A673 (cell line): Measurements from ENCODE around the gene CLDN14. TPM values are rescaled to one million over a fixed set of nuclear protein-coding genes. Genes with fewer than 3 reads are reported as not detected.
A peak's percentile ranks its signal among the peaks of the same experiment; 100 is the strongest.

Experiments used
- BruUV-seq: library from RNA; stranded (reverse); fragments of 400-500 nt; replicated peaks from 2 replicates; lab custom pipeline; 2021; lab: Mats Ljungman, UMichigan
- CTCF ChIA-PET: fragments of 300-600 bp; sonication (Branson Sonifier 250); formaldehyde crosslinking; loops from one replicate; lab custom pipeline; 2022; ENCODE audit warnings: antibody characterized with exemption; lab: Charles Lee
- POLR2A ChIA-PET: fragments of 300-600 bp; sonication (Branson Sonifier 250); formaldehyde crosslinking; loops from one replicate; lab custom pipeline; 2022; ENCODE audit warnings: antibody characterized with exemption; ENCODE audit not compliant: low non-redundant PET; lab: Charles Lee
- DNase-seq: peaks from one replicate; pipeline ENCODE4 v3.0.0-alpha.2; 2015; ENCODE audit warnings: low spot score
- H3K27ac ChIP-seq: fragments of 200-600 bp; sonication (generic); 2 replicates; pipeline ENCODE4 v1.5.1; 2016; ENCODE audit warnings: mixed run types, low read depth, mild to moderate bottlenecking, mixed read lengths, antibody characterized with exemption, low read length; ENCODE audit not compliant: poor library complexity, severe bottlenecking
- H3K27me3 ChIP-seq: fragments of 200-600 bp; sonication (generic); replicated peaks from 2 replicates; pipeline ENCODE4 v1.6.1; 2017; ENCODE audit warnings: mixed run types, low read depth, mild to moderate bottlenecking, mixed read lengths, antibody characterized with exemption, low read length; ENCODE audit not compliant: insufficient read depth, poor library complexity
- H3K36me3 ChIP-seq: fragments of 200-600 bp; sonication (generic); 2 replicates; pipeline ENCODE4 v1.6.1; 2016; ENCODE audit warnings: mixed run types, mild to moderate bottlenecking, mixed read lengths, antibody characterized with exemption, low read length; ENCODE audit not compliant: insufficient read depth, poor library complexity, severe bottlenecking
- H3K4me1 ChIP-seq: fragments of 200-600 bp; sonication (generic); 2 replicates; pipeline ENCODE4 v1.6.1; 2017; ENCODE audit warnings: mixed run types, mild to moderate bottlenecking, mixed read lengths, antibody characterized with exemption, low read length; ENCODE audit not compliant: insufficient read depth, poor library complexity, severe bottlenecking
- H3K4me3 ChIP-seq: fragments of 200-600 bp; sonication (generic); 2 replicates; pipeline ENCODE4 v1.5.1; 2016; ENCODE audit warnings: low read depth, mixed run types, mild to moderate bottlenecking, mixed read lengths, low read length; ENCODE audit not compliant: poor library complexity, severe bottlenecking
- H3K9me3 ChIP-seq: fragments of 200-600 bp; sonication (generic); 2 replicates; pipeline ENCODE4 v1.6.1; 2016; ENCODE audit warnings: mixed run types, low read depth, mild to moderate bottlenecking, mixed read lengths, antibody characterized with exemption, low read length; ENCODE audit not compliant: poor library complexity, severe bottlenecking
- CTCF ChIP-seq: fragments of 300-800, 200-600 bp; sonication (generic); conservative IDR thresholded peaks from 2 replicates; pipeline ENCODE4 v1.5.1; 2017; ENCODE audit warnings: low read depth, mild to moderate bottlenecking, antibody characterized with exemption, low read length, moderate library complexity, mixed read lengths
- EZH2 ChIP-seq: fragments of 200-600 bp; sonication (generic); IDR thresholded peaks from 2 replicates; pipeline ENCODE4 v1.6.1; 2017; ENCODE audit warnings: borderline replicate concordance, low read depth, mild to moderate bottlenecking, mixed read lengths, antibody characterized with exemption, low read length; ENCODE audit not compliant: poor library complexity, severe bottlenecking
- intact Hi-C: fragments of 100-400 bp; cut with micrococcal nuclease; formaldehyde crosslinking; loops from one replicate; pipeline ENCODE4 v1.10.0; 2022; ENCODE audit not compliant: unreplicated experiment
- total RNA-seq: library from RNA; stranded (reverse); gene quantifications from 2 replicates; pipeline ENCODE4 v1.2.3, GENCODE V29; 2021

CLDN14 gene
- total RNA-seq, 1 experiment from 2014 or later = not detected

GRCh38 chr21:36422279-36423098 is 57.4 kb downstream of the CLDN14 start:
- intact Hi-C loops = loop anchor here (5.0 to 10.0 kb wide), 4 partner anchors 65 to 432 kb away; no protein-coding TSS in a partner anchor
- POLR2A ChIA-PET = no interaction called here
- peaks cover 27% of the 10 kb centered on the region for H3K4me1 ChIP-seq
- H3K27me3 ChIP-seq = no peaks in the 10 kb centered on the region
- H3K36me3 ChIP-seq = peaks cover 6% of the 10 kb centered on the region
- CTCF ChIA-PET = interaction anchor here (0.8 to 1.0 kb wide), 2 partner anchors 218 to 495 kb away, joined by 3 read pairs; no protein-coding TSS in a partner anchor
- H3K27ac ChIP-seq = peak overlapping the region; percentile 66
- no peak for TF ChIP-seq EZH2
- TF ChIP-seq CTCF = peak; percentile 92
- H3K4me3 ChIP-seq = no peak overlapping the region
- BruUV-seq = no TSS peak
- peak; percentile 88 for DNase-seq
- H3K9me3 ChIP-seq = no peaks in the 10 kb centered on the region

- H3K27me3 ChIP-seq = no peaks in the 10 kb centered on the region
- peaks cover 16% of the 10 kb centered on the region for H3K36me3 ChIP-seq
- ChIA-PET POLR2A (interaction anchor here (0.6 kb wide), 1 partner anchor 296 kb away, joined by 6 read pairs; no protein-coding TSS in a partner anchor), CTCF (no interaction called here)
- no peak for DNase-seq
- peaks cover 27% of the 10 kb centered on the region for H3K4me1 ChIP-seq
- BruUV-seq = no TSS peak
- no peaks in the 10 kb centered on the region for H3K9me3 ChIP-seq
- peak overlapping the region; percentile 52 for H3K27ac ChIP-seq
- intact Hi-C loops = loop anchor here (2.0 to 10.0 kb wide), 6 partner anchors 67 to 506 kb away; no protein-coding TSS in a partner anchor
- no peak for TF ChIP-seq CTCF
- no peak for TF ChIP-seq EZH2
- H3K4me3 ChIP-seq = no peak overlapping the region
Measured at GRCh38 chr21:36420571-36421339, 59.2 kb downstream of the CLDN14 start.

- no TSS peak for BruUV-seq
- H3K4me3 ChIP-seq = no peak overlapping the region
- intact Hi-C loops = loop anchor here (2.0 to 10.0 kb wide), 6 partner anchors 67 to 507 kb away; no protein-coding TSS in a partner anchor
- DNase-seq = peak; percentile 90
- H3K36me3 ChIP-seq = peaks cover 21% of the 10 kb centered on the region
- POLR2A ChIA-PET = no interaction called here
- CTCF ChIA-PET = interaction anchor here (0.6 to 0.7 kb wide), 2 partner anchors 21 to 59 kb away, joined by 3 to 4 read pairs; no protein-coding TSS in a partner anchor
- H3K9me3 ChIP-seq = no peaks in the 10 kb centered on the region
- peak overlapping the region; percentile 52 for H3K27ac ChIP-seq
- H3K27me3 ChIP-seq = no peaks in the 10 kb centered on the region
- H3K4me1 ChIP-seq = peaks cover 27% of the 10 kb centered on the region
- no peak for TF ChIP-seq EZH2
- peak; percentile 86 for TF ChIP-seq CTCF
Measured at GRCh38 chr21:36419996-36420395, 59.9 kb downstream of the CLDN14 start.
